Subcutaneous abdominal adipose tissue (tissue), 5 donors: ENCODE data around the gene PGLYRP2.

Experiments
- H3K27ac ChIP-seq: one replicate; pipeline ENCODE4 v1.7.0; 2013; ENCODE audit warnings: low read depth, mild to moderate bottlenecking, inconsistent platforms, low read length, moderate library complexity
- H3K27me3 ChIP-seq, 5 donors: one replicate each; pipeline ENCODE4 v1.7.0; 2013; ENCODE audit warnings: low read length in 5 of 5, inconsistent platforms in 1 of 5; ENCODE audit not compliant: control insufficient read depth in 5 of 5, insufficient read depth in 4 of 5
- H3K36me3 ChIP-seq, 5 donors: one replicate each; pipeline ENCODE4 v1.7.0; 2013; ENCODE audit warnings: low read length in 5 of 5; ENCODE audit not compliant: control insufficient read depth in 5 of 5, insufficient read depth in 5 of 5
- H3K4me1 ChIP-seq, 5 donors: one replicate each; pipeline ENCODE4 v1.7.0; 2013; ENCODE audit warnings: low read length in 5 of 5, mild to moderate bottlenecking in 3 of 5, moderate library complexity in 1 of 5; ENCODE audit not compliant: control insufficient read depth in 5 of 5, insufficient read depth in 5 of 5
- H3K4me3 ChIP-seq, 5 donors: one replicate each; pipeline ENCODE4 v1.7.0; 2013; ENCODE audit warnings: low read length in 5 of 5, low read depth in 1 of 5
- H3K9ac ChIP-seq, 5 donors: one replicate each; pipeline ENCODE4 v1.7.0; 2013; ENCODE audit warnings: low read length in 5 of 5, mild to moderate bottlenecking in 4 of 5, moderate library complexity in 3 of 5
- H3K9me3 ChIP-seq, 5 donors: one replicate each; pipeline ENCODE4 v1.7.0; 2013; ENCODE audit warnings: low read length in 5 of 5; ENCODE audit not compliant: control insufficient read depth in 5 of 5
- donor health status: healthy.
- donor health status: healthy.
- donor health status: healthy.
- donor health status: healthy.
- donor health status: healthy.

PGLYRP2 gene

DNA sequence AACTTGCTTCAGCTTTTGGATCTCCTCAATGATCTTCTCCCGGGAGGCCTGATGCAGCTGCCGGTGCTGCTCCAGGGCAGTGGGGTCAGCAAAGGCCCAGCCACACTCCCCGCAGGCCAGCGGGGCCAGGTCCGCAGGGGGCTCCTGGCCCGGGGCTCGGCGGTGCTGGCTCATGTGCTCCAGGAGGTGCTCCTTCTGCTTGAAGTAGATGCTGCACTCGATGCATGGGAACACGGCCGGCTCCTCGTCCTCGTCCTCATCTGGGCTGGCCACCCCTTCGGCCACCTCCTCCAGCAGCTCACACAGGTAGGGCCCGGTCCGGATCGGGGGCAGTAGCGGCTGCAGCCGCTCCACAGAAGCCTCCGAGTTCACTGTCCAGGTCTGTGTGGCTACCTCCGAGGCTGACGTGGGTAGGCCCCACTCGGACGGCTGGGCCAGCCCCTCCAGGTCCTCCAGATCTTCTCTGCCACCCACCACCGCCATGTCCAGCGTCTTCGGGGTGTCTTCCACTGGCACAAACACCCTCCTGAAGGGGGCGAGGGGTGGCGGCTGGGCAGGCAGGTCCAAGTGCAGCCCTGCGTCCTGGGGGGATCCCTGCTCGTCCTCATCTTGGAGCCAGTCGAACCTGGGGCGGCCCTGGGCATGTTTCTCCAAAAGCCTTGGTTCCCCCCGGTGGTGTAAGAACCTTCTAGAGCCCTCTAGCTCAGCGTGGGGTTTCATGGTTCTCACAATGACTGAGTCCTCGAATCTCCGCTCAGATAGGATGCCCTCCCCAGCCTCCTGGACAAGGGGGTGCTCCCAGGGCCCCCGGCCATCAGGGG, 39.3 kb downstream of the PGLYRP2 start:
- no peaks in the 10 kb centered on the region for H3K9me3 ChIP-seq
- no peak overlapping the region for H3K27ac ChIP-seq
- H3K27me3 ChIP-seq, result no peaks in the 10 kb centered on the region
- H3K9ac ChIP-seq, result no peak overlapping the region
- peaks cover 0 to 23% (median 5%) of the 10 kb centered on the region in 5 donors for H3K36me3 ChIP-seq
- no peak overlapping the region for H3K4me3 ChIP-seq
- H3K4me1 ChIP-seq, result peaks cover 0 to 28% (median 4%) of the 10 kb centered on the region in 5 donors

DNA sequence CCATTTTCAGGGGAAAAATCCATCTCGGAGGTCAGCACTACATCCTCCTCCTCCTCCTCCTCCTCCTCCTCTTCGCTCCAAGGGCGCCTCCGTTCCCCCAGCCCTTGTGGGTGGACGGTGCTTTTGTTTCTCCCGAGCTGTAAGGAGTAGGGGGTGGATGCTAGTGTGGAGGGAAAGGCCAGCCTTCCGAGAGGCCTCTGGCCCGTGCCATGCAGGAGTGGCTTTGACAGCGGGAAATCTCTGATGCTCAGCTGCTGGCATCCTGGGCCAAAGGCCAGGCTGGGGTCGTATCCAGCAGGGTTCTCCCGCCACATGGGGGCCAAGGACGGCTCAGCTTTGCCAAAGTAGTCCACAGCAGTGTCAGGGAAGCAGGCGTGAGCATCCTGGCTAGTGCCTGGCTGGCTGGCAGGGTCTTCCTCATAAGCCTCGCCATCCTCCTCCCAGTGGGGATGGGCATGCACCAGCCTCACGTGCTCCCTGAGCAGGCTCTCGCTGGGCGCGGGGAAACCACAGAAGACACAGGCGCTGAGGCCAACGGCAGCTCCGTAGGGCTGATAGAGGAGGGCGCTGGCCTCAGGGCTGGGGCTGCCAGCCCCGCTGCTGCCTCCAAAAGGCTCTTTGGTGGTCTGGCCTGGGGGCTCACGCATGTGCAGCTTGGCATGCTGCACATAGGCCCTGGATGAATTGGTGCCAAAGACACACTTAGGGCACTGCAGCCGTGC, 40.1 kb downstream of the PGLYRP2 start:
- Histone ChIP-seq H3K4me1 (peaks cover 0 to 28% (median 4%) of the 10 kb centered on the region in 5 donors), H3K4me3 (no peak overlapping the region), H3K9me3 (no peaks in the 10 kb centered on the region), H3K27ac (no peak overlapping the region), H3K27me3 (no peaks in the 10 kb centered on the region), H3K9ac (no peak overlapping the region), H3K36me3 (peaks cover 0 to 18% (median 5%) of the 10 kb centered on the region in 5 donors)

DNA sequence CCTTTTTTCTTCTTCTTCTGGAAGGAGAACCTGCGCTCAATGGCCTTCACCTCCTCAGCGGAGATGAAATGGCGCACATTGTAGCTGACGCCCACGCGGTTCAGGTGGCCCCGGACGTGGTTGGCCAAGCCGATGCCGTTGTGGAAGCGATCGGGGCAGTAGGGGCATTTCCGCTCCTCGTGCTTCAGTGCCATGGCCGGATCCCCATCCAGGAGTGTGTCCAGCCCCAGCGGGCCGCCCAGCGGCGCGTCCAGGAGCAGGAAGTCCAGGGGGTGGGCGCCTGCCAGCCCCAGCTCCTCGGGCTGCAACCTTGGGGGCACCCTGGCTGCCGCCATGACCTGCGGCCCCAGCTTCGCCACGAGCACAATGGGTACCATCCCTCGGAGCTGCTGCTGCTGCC, 40.7 kb downstream of the PGLYRP2 start:
- H3K27ac ChIP-seq, result no peak overlapping the region

DNA sequence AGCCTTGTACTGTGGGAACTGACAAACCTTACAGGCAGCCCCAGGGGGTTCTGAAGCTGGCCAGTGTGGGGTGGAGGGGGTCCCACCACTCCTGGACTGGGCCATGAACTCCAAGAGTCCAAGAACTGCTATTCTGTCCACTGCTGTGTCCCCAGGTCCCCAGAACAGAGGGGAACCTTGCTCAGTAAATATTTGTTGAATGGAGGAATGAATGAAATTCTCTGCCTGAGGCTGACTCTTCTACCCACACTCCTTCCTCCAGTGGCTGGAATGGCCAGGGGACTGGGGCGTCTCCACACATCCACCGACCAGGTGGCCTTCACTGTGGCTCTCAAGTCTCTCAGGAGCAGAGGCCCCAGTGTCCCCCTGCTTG, 41.2 kb downstream of the PGLYRP2 start:
- H3K27me3 ChIP-seq, result no peaks in the 10 kb centered on the region
- H3K4me1 ChIP-seq, result peaks cover 3 to 26% (median 10%) of the 10 kb centered on the region in 5 donors
- peak overlapping the region in 1 of 5 donors; percentile 35 for H3K9ac ChIP-seq
- no peaks in the 10 kb centered on the region for H3K9me3 ChIP-seq
- no peak overlapping the region for H3K4me3 ChIP-seq
- peaks cover 0 to 18% (median 5%) of the 10 kb centered on the region in 5 donors for H3K36me3 ChIP-seq
- H3K27ac ChIP-seq, result no peak overlapping the region

More for the DNA sequence above, 40.7 kb downstream of the PGLYRP2 start:
- peaks cover 0 to 18% (median 5%) of the 10 kb centered on the region in 5 donors for H3K36me3 ChIP-seq
- H3K9me3 ChIP-seq, result no peaks in the 10 kb centered on the region
- H3K9ac ChIP-seq, result no peak overlapping the region
- no peak overlapping the region for H3K4me3 ChIP-seq
- H3K27me3 ChIP-seq, result no peaks in the 10 kb centered on the region
- H3K4me1 ChIP-seq, result peaks cover under 1 to 25% (median 6%) of the 10 kb centered on the region in 5 donors

DNA sequence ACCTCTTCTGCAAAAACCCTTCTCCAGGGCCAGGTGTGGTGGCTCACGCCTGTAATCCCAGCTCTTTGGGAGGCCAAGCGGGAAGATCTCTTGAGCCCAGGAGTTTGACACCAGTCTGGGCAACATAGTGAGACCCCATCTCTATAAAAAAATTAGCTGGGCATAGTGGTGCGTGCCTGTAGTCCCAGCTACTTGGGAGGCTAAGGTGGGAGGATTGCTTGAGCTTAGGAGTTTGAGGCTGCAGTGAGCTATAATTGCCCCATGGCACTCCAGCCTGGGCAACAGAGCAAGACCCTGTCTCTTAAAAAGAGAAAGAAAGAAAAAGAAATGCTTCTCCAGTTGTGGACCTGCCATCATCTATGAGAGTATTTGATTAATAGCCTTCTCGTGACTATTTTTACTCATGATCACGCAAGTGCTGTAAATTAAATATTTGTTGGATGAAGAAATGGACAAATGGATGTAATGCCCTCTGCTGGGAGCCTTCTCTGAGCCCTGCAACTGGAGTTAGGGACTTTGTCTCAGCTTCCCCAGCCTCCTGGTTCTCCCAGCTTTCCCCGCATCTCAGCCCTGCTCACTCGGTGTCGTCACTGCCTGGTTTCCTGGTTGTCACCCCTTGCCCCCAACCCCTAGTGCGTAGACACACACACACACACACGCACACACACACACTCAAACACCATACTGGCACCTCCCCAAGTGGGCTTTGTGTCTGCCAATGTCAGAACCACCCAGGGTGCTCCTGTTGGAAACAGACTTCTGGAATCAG, 41.8 kb downstream of the PGLYRP2 start:
- H3K27ac ChIP-seq, result no peak overlapping the region
- H3K36me3 ChIP-seq, result peaks cover 0 to 18% (median 5%) of the 10 kb centered on the region in 5 donors
- H3K9me3 ChIP-seq, result no peaks in the 10 kb centered on the region
- H3K4me1 ChIP-seq, result peaks cover 3 to 31% (median 14%) of the 10 kb centered on the region in 5 donors
- no peaks in the 10 kb centered on the region for H3K27me3 ChIP-seq
- H3K4me3 ChIP-seq, result no peak overlapping the region
- H3K9ac ChIP-seq, result no peak overlapping the region

DNA sequence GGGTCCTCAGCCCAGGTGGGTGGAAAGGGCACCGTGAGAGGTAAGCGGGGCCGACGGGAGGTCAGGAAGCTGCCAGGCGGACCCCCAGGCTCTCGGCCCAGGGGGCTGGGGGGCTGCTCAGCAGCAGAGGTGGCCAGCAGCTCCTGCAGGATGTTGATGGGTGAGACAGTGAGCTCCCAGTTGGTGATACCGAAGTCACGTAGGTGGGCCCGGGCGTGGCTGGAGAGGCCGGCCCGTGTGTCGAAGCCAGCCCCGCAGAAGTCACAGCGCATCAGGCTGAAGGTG, 42.5 kb downstream of the PGLYRP2 start:
- H3K4me3 ChIP-seq, result no peak overlapping the region
- peaks cover 4 to 34% (median 17%) of the 10 kb centered on the region in 5 donors for H3K4me1 ChIP-seq
- no peak overlapping the region for H3K27ac ChIP-seq
- H3K36me3 ChIP-seq, result peaks cover 0 to 18% (median 5%) of the 10 kb centered on the region in 5 donors
- no peaks in the 10 kb centered on the region for H3K27me3 ChIP-seq
- H3K9me3 ChIP-seq, result no peaks in the 10 kb centered on the region
- no peak overlapping the region for H3K9ac ChIP-seq

DNA sequence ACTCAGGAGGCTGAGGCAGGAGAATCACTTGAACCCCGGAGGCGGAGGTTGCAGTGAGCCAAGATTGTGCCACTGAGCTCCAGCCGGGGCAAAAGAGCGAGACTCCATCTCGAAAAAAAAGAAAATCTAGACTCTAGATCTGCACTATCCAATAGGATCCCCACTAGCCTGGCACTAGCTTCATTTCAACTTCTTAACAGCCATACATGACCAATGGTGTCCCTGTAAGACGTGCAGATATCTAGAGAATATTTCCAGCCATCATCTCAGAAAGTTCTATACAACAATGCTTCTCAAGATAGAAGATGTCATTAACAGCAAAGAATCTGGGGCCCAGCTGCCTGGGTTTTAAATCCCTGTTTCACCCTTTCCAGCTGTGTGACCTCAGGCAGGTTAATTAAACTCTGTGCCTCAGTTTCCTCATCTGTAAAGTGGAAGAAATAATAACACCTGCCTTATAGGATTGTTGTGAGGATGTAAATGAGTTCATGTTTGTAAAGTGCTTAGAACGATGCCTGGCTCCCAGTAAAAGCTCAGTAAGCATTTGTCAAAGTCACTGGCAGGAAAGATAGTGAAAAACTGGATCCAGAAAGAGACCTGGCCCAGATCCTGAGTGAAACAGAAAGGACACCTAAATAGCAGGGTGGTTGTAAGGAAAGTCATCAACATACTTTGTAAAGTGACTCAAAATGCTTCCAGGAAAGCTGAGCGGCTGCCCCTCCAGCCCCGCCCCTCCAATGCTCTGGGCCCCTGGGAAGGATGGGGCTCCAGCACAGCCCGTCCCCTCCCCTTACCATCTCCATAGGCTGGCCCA, 43.1 kb downstream of the PGLYRP2 start:
- no peaks in the 10 kb centered on the region for H3K9me3 ChIP-seq
- no peaks in the 10 kb centered on the region for H3K27me3 ChIP-seq
- H3K4me1 ChIP-seq, result peaks cover 9 to 39% (median 23%) of the 10 kb centered on the region in 5 donors
- no peak overlapping the region for H3K9ac ChIP-seq
- peaks cover 0 to 18% (median 5%) of the 10 kb centered on the region in 5 donors for H3K36me3 ChIP-seq
- no peak overlapping the region for H3K27ac ChIP-seq
- H3K4me3 ChIP-seq, result no peak overlapping the region

DNA sequence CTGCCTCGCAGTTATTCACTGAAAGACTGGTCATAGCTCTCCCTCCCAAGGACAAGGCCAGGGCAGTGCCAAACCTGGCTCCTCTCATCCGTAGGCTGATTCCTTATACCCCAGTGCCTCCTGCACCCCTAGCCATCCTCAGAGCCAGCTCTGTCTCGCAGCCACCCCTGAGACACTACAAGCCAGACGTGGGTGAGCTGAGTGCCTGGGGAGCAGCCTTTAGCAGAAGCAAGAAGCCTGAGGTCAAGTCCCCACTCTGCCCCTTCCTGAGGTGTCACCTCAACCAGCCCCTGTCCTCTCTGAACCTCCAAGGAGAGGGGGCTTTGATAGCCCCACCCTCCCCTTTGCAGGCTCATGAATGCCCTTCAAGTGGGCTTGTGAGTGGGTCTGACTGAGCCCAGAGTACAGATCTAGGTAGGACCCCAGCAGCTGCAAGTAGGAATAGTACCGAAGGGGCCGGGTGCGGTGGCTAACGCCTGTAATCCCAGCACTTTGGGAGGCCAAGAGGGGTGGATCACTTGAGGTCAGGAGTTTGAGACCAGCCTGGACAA, 45.7 kb downstream of the PGLYRP2 start:
- H3K27ac ChIP-seq, result peak overlapping the region; percentile 76
- no peaks in the 10 kb centered on the region for H3K27me3 ChIP-seq
- H3K4me1 ChIP-seq, result peaks cover 13 to 48% (median 39%) of the 10 kb centered on the region in 5 donors
- H3K9me3 ChIP-seq, result no peaks in the 10 kb centered on the region
- H3K4me3 ChIP-seq, result peak overlapping the region; percentile 74 to 89 (median 83)
- peaks cover 0 to 23% (median 7%) of the 10 kb centered on the region in 5 donors for H3K36me3 ChIP-seq
- peak overlapping the region in 1 of 5 donors; percentile 80 for H3K9ac ChIP-seq
